DND-41 (cell line): Measurements from ENCODE around the gene ATP8A2.

Experiments used
- EZH2 ChIP-seq: IDR thresholded peaks from 3 replicates; pipeline ENCODE4 v1.6.1; 2012; ENCODE audit warnings: borderline replicate concordance, low read depth, mild to moderate bottlenecking, moderate library complexity, low read length, inconsistent platforms; ENCODE audit not compliant: severe bottlenecking
- TF ChIP-seq, protein P1 (sequence below): IDR thresholded peaks from 2 replicates; pipeline ENCODE4 v1.5.1; 2012; ENCODE audit warnings: borderline replicate concordance, low read length, moderate library complexity, mild to moderate bottlenecking; ENCODE audit not compliant: poor library complexity, severe bottlenecking; ENCODE audit errors: extremely low read depth

DNA sequence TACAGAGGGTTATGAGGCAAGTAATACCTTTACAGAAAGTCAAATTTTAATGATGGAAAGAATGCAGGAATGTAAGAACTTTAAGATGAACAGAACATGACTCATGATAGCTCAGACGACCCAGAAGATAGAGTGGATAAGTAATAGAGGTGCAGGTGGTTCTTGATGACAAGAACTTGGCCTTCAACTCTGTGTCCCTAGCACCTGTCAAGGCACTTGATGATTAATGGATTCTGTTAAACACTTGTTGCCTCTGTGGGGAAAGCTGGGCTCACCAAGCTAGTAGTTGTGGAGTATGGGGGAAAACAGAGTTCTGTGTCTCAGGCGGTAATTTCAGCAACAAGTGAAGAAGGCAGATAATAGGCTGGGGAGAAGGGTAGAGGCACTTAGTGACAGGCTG, 306.2 kb downstream of the ATP8A2 start:
- TF ChIP-seq, protein P1, sequence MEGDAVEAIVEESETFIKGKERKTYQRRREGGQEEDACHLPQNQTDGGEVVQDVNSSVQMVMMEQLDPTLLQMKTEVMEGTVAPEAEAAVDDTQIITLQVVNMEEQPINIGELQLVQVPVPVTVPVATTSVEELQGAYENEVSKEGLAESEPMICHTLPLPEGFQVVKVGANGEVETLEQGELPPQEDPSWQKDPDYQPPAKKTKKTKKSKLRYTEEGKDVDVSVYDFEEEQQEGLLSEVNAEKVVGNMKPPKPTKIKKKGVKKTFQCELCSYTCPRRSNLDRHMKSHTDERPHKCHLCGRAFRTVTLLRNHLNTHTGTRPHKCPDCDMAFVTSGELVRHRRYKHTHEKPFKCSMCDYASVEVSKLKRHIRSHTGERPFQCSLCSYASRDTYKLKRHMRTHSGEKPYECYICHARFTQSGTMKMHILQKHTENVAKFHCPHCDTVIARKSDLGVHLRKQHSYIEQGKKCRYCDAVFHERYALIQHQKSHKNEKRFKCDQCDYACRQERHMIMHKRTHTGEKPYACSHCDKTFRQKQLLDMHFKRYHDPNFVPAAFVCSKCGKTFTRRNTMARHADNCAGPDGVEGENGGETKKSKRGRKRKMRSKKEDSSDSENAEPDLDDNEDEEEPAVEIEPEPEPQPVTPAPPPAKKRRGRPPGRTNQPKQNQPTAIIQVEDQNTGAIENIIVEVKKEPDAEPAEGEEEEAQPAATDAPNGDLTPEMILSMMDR, result no peak
- no peak for TF ChIP-seq EZH2
